Kidney epithelial cell (primary cell): ENCODE results near the gene PLAC9. TPM values are rescaled to one million over a fixed set of nuclear protein-coding genes. Genes with fewer than 3 reads are reported as not detected.

ENCODE experiments used
- DNase-seq: peaks from one replicate; pipeline ENCODE4 v3.0.0-alpha.2; 2010; ENCODE audit warnings: low read depth
- H3K27me3 ChIP-seq: 2 replicates; pipeline ENCODE4 v1.6.0; 2011; ENCODE audit warnings: low read length; ENCODE audit not compliant: control insufficient read depth, insufficient read depth
- H3K36me3 ChIP-seq: 2 replicates; pipeline ENCODE4 v1.5.1; 2011; ENCODE audit warnings: low read length; ENCODE audit not compliant: control insufficient read depth, insufficient read depth
- H3K4me3 ChIP-seq: 2 replicates; pipeline ENCODE4 v1.5.1; 2011; ENCODE audit warnings: low read depth, mild to moderate bottlenecking, control low read depth, low read length
- CTCF ChIP-seq: IDR thresholded peaks from 2 replicates; pipeline ENCODE4 v1.5.1; 2011; ENCODE audit warnings: mild to moderate bottlenecking, moderate library complexity, low read length, control low read depth, inconsistent platforms; ENCODE audit not compliant: insufficient read depth, poor library complexity, severe bottlenecking
- total RNA-seq: library from RNA; depleted of rRNA; stranded (reverse); fragments of >200 nt; gene quantifications from 2 replicates; pipeline ENCODE4 v1.2.3, GENCODE V29; 2015

The PLAC9 gene
- total RNA-seq, 1 donor from 2014 or later, result not detected

GRCh38 chr10:80158598-80159127, 26.1 kb downstream of the PLAC9 start:
- Histone ChIP-seq H3K27me3 (no peaks in the 10 kb centered on the region), H3K36me3 (peaks cover 3% of the 10 kb centered on the region)

GRCh38 chr10:80159166-80159873, 26.8 kb downstream of the PLAC9 start:
- no peak overlapping the region for H3K4me3 ChIP-seq
- TF ChIP-seq CTCF, result no peak
- H3K27me3 ChIP-seq, result no peaks in the 10 kb centered on the region
- peaks cover 3% of the 10 kb centered on the region for H3K36me3 ChIP-seq
- no peak for DNase-seq

More at GRCh38 chr10:80158598-80159127, 26.1 kb downstream of the PLAC9 start:
- TF ChIP-seq CTCF, result no peak
- no peak overlapping the region for H3K4me3 ChIP-seq
- peak; percentile 86 for DNase-seq

GRCh38 chr10:80160361-80161320, 28.1 kb downstream of the PLAC9 start:
- DNase-seq, result no peak
- Histone ChIP-seq H3K27me3 (no peaks in the 10 kb centered on the region), H3K4me3 (no peak overlapping the region), H3K36me3 (peaks cover 3% of the 10 kb centered on the region)
- TF ChIP-seq CTCF, result no peak

GRCh38 chr10:80161321-80162083, 29.0 kb downstream of the PLAC9 start:
- no peak for DNase-seq
- Histone ChIP-seq H3K27me3 (no peaks in the 10 kb centered on the region), H3K4me3 (no peak overlapping the region), H3K36me3 (peaks cover 3% of the 10 kb centered on the region)
- no peak for TF ChIP-seq CTCF

GRCh38 chr10:80163741-80164341, 31.3 kb downstream of the PLAC9 start:
- Histone ChIP-seq H3K4me3 (no peak overlapping the region), H3K27me3 (no peaks in the 10 kb centered on the region), H3K36me3 (no peaks in the 10 kb centered on the region)
- TF ChIP-seq CTCF, result no peak
- no peak for DNase-seq
